ENCODE data around the gene SBNO2. TPM values are rescaled to one million over a fixed set of nuclear protein-coding genes. Genes with fewer than 3 reads are reported as not detected.

The SBNO2 gene
- total RNA-seq, 1 donor from 2014 or later = 3.3 TPM

GRCh38 chr19:1158885-1159448 lies 15.1 kb downstream of the SBNO2 start:
- H3K4me1 Mint-ChIP-seq = peaks cover 3% of the 10 kb centered on the region
- Histone ChIP-seq H4K20me1 (ENCODE audit: low read depth) (peaks cover 8% of the 10 kb centered on the region), H3K4me2 (no peak overlapping the region), H3F3A (ENCODE audit: low read depth) (no peaks in the 10 kb centered on the region), H3K4me1 (peaks cover 5% of the 10 kb centered on the region), H2AFZ (replicated peaks) (no peak overlapping the region), H3K36me3 (no peaks in the 10 kb centered on the region), H3K9me3 (ENCODE audit: low read depth) (no peaks in the 10 kb centered on the region), H3K27me3 (no peaks in the 10 kb centered on the region), H3K9ac (no peak overlapping the region), H3K79me2 (ENCODE audit: low read depth) (no peaks in the 10 kb centered on the region), H3K4me3 (no peak overlapping the region), H3K27ac (no peak overlapping the region)
- peaks cover 4% of the 10 kb centered on the region for H3K27me3 Mint-ChIP-seq (ENCODE audit: insufficient read depth, low read depth)
- TF ChIP-seq CTCF (IDR thresholded peaks at IDR 0.05) = no peak
- no peak for TF ChIP-seq EZH2phosphoT487 (IDR thresholded peaks at IDR 0.05)
- TF ChIP-seq EZH2 (IDR thresholded peaks at IDR 0.05) = no peak
- no peak overlapping the region for H3K4me3 Mint-ChIP-seq
- H3K9me3 Mint-ChIP-seq = no peaks in the 10 kb centered on the region
- no peak overlapping the region for H3K27ac Mint-ChIP-seq
- no peak for DNase-seq (ENCODE audit: low spot score)
- no peaks in the 10 kb centered on the region for H3K36me3 Mint-ChIP-seq

GRCh38 chr19:1157931-1158884 lies 15.9 kb downstream of the SBNO2 start:
- no peaks in the 10 kb centered on the region for H3K27me3 ChIP-seq
- H3K9me3 ChIP-seq (ENCODE audit: low read depth) = no peaks in the 10 kb centered on the region
- H3K9ac ChIP-seq = no peak overlapping the region
- Mint-ChIP-seq H3K27ac (no peak overlapping the region), H3K4me3 (no peak overlapping the region), H3K9me3 (no peaks in the 10 kb centered on the region), H3K36me3 (no peaks in the 10 kb centered on the region), H3K27me3 (ENCODE audit: insufficient read depth, low read depth) (peaks cover 4% of the 10 kb centered on the region), H3K4me1 (peaks cover 3% of the 10 kb centered on the region)
- H3K4me2 ChIP-seq = no peak overlapping the region
- no peak for DNase-seq (ENCODE audit: low spot score)
- peaks cover 8% of the 10 kb centered on the region for H4K20me1 ChIP-seq (ENCODE audit: low read depth)
- H3K79me2 ChIP-seq (ENCODE audit: low read depth) = no peaks in the 10 kb centered on the region
- H3F3A ChIP-seq (ENCODE audit: low read depth) = no peaks in the 10 kb centered on the region
- no peak overlapping the region for H2AFZ ChIP-seq (replicated peaks)
- peaks cover 5% of the 10 kb centered on the region for H3K4me1 ChIP-seq
- TF ChIP-seq CTCF (IDR thresholded peaks at IDR 0.05) (no peak), EZH2 (IDR thresholded peaks at IDR 0.05) (no peak), EZH2phosphoT487 (IDR thresholded peaks at IDR 0.05) (no peak)
- H3K27ac ChIP-seq = peak overlapping the region; percentile 20
- no peaks in the 10 kb centered on the region for H3K36me3 ChIP-seq
- no peak overlapping the region for H3K4me3 ChIP-seq

- H3K27ac ChIP-seq = no peak overlapping the region
- Mint-ChIP-seq H3K36me3 (peaks cover 2% of the 10 kb centered on the region), H3K27ac (no peak overlapping the region), H3K9me3 (no peaks in the 10 kb centered on the region), H3K4me3 (no peak overlapping the region), H3K27me3 (ENCODE audit: insufficient read depth, low read depth) (no peaks in the 10 kb centered on the region), H3K4me1 (no peaks in the 10 kb centered on the region)
- H3K4me1 ChIP-seq = peaks cover 5% of the 10 kb centered on the region
- H3K9me3 ChIP-seq (ENCODE audit: low read depth) = no peaks in the 10 kb centered on the region
- no peaks in the 10 kb centered on the region for H3K79me2 ChIP-seq (ENCODE audit: low read depth)
- no peak for TF ChIP-seq CTCF (IDR thresholded peaks at IDR 0.05)
- TF ChIP-seq EZH2 (IDR thresholded peaks at IDR 0.05) = no peak
- H2AFZ ChIP-seq (replicated peaks) = no peak overlapping the region
- no peak for DNase-seq (ENCODE audit: low spot score)
- H3K4me3 ChIP-seq = no peak overlapping the region
- H3K27me3 ChIP-seq = no peaks in the 10 kb centered on the region
- no peaks in the 10 kb centered on the region for H3F3A ChIP-seq (ENCODE audit: low read depth)
- peaks cover 8% of the 10 kb centered on the region for H4K20me1 ChIP-seq (ENCODE audit: low read depth)
- H3K9ac ChIP-seq = no peak overlapping the region
- H3K4me2 ChIP-seq = no peak overlapping the region
- no peaks in the 10 kb centered on the region for H3K36me3 ChIP-seq
Observed at GRCh38 chr19:1156830-1157615, 17.0 kb downstream of the SBNO2 start.

Data from neural progenitor cell (in vitro differentiated cells).